Renal pelvis (tissue), 12 donors: ENCODE data around the gene CDKN2AIPNL. TPM values are rescaled to one million over a fixed set of nuclear protein-coding genes. Genes with fewer than 3 reads are reported as not detected.

ENCODE experiments used
- DNase-seq: peaks from one replicate; pipeline ENCODE4 v3.0.0-alpha.2; 2013
- long read RNA-seq, 16 experiments: transcript quantifications; one replicate each; lab custom pipeline, GENCODE V29; 2026
- polyA plus RNA-seq, 3 donors: library from polyadenylated mRNA; unstranded; fragments of 120-200 nt; gene quantifications; one replicate each; pipeline ENCODE4 v1.2.1, GENCODE V29; 2013; ENCODE audit not compliant: insufficient read length in 3 of 3

Gene CDKN2AIPNL, protein sequence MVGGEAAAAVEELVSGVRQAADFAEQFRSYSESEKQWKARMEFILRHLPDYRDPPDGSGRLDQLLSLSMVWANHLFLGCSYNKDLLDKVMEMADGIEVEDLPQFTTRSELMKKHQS
- 10 to 100 TPM; 30.0 to 34.7 (median 30.2) TPM for polyA plus RNA-seq
- long read RNA-seq, donor 1, transcript CDKN2AIPNL-202 (3 exons, 1,223 nt), result major isoform, 18 of 18 reads
- long read RNA-seq, donor 1, partial matches to known transcripts, result 0 of 18 reads
- long read RNA-seq, donor 1, other reads (novel, unspliced or antisense), result 0 of 18 reads
- long read RNA-seq, donor 2, transcript CDKN2AIPNL-202 (3 exons, 1,223 nt), result major isoform, 18 of 42 reads
- long read RNA-seq, donor 2, partial matches to known transcripts, result 24 of 42 reads
- long read RNA-seq, donor 2, other reads (novel, unspliced or antisense), result 0 of 42 reads
- long read RNA-seq, donor 3, transcript CDKN2AIPNL-202 (3 exons, 1,223 nt), result major isoform, 8 of 8 reads
- long read RNA-seq, donor 3, partial matches to known transcripts, result 0 of 8 reads
- long read RNA-seq, donor 3, other reads (novel, unspliced or antisense), result 0 of 8 reads
- long read RNA-seq, donor 4, transcript CDKN2AIPNL-202 (3 exons, 1,223 nt), result major isoform, 24 of 24 reads
- long read RNA-seq, donor 4, partial matches to known transcripts, result 0 of 24 reads
- long read RNA-seq, donor 4, other reads (novel, unspliced or antisense), result 0 of 24 reads
- long read RNA-seq, donor 5, transcript CDKN2AIPNL-202 (3 exons, 1,223 nt), result major isoform, 10 of 10 reads
- long read RNA-seq, donor 5, partial matches to known transcripts, result 0 of 10 reads
- long read RNA-seq, donor 5, other reads (novel, unspliced or antisense), result 0 of 10 reads
- long read RNA-seq, donor 6, transcript CDKN2AIPNL-202 (3 exons, 1,223 nt), result major isoform, 26 of 27 reads
- long read RNA-seq, donor 6, partial matches to known transcripts, result 0 of 27 reads
- long read RNA-seq, donor 6, other reads (novel, unspliced or antisense), result 0 of 27 reads
- long read RNA-seq, donor 7, transcript CDKN2AIPNL-202 (3 exons, 1,223 nt), result major isoform, 32 of 59 reads
- long read RNA-seq, donor 7, partial matches to known transcripts, result 21 of 59 reads
- long read RNA-seq, donor 7, other reads (novel, unspliced or antisense), result 6 of 59 reads
- long read RNA-seq, donor 8, transcript CDKN2AIPNL-202 (3 exons, 1,223 nt), result major isoform, 6 of 6 reads
- long read RNA-seq, donor 8, partial matches to known transcripts, result 0 of 6 reads
- long read RNA-seq, donor 8, other reads (novel, unspliced or antisense), result 0 of 6 reads
- long read RNA-seq, donor 9, transcript CDKN2AIPNL-202 (3 exons, 1,223 nt), result major isoform, 29 of 29 reads
- long read RNA-seq, donor 9, partial matches to known transcripts, result 0 of 29 reads
- long read RNA-seq, donor 9, other reads (novel, unspliced or antisense), result 0 of 29 reads
- long read RNA-seq, donor 10, transcript CDKN2AIPNL-202 (3 exons, 1,223 nt), result major isoform, 25 of 30 reads
- long read RNA-seq, donor 10, partial matches to known transcripts, result 0 of 30 reads
- long read RNA-seq, donor 10, other reads (novel, unspliced or antisense), result 5 of 30 reads
- long read RNA-seq, donor 11, transcript CDKN2AIPNL-202 (3 exons, 1,223 nt), result major isoform, 17 of 17 reads
- long read RNA-seq, donor 11, partial matches to known transcripts, result 0 of 17 reads
- long read RNA-seq, donor 11, other reads (novel, unspliced or antisense), result 0 of 17 reads
- long read RNA-seq, donor 12, transcript CDKN2AIPNL-202 (3 exons, 1,223 nt), result major isoform, 23 of 63 reads
- long read RNA-seq, donor 12, partial matches to known transcripts, result 40 of 63 reads
- long read RNA-seq, donor 12, other reads (novel, unspliced or antisense), result 0 of 63 reads
- long read RNA-seq, donor 13, transcript CDKN2AIPNL-202 (3 exons, 1,223 nt), result major isoform, 9 of 9 reads
- long read RNA-seq, donor 13, partial matches to known transcripts, result 0 of 9 reads
- long read RNA-seq, donor 13, other reads (novel, unspliced or antisense), result 0 of 9 reads
- long read RNA-seq, donor 14, transcript CDKN2AIPNL-202 (3 exons, 1,223 nt), result major isoform, 19 of 29 reads
- long read RNA-seq, donor 14, partial matches to known transcripts, result 5 of 29 reads
- long read RNA-seq, donor 14, other reads (novel, unspliced or antisense), result 5 of 29 reads
- long read RNA-seq, donor 15, transcript CDKN2AIPNL-202 (3 exons, 1,223 nt), result major isoform, 20 of 25 reads
- long read RNA-seq, donor 15, partial matches to known transcripts, result 5 of 25 reads
- long read RNA-seq, donor 15, other reads (novel, unspliced or antisense), result 0 of 25 reads
- long read RNA-seq, donor 16, transcript CDKN2AIPNL-202 (3 exons, 1,223 nt), result major isoform, 26 of 28 reads
- long read RNA-seq, donor 16, partial matches to known transcripts, result 0 of 28 reads
- long read RNA-seq, donor 16, other reads (novel, unspliced or antisense), result 0 of 28 reads

DNA sequence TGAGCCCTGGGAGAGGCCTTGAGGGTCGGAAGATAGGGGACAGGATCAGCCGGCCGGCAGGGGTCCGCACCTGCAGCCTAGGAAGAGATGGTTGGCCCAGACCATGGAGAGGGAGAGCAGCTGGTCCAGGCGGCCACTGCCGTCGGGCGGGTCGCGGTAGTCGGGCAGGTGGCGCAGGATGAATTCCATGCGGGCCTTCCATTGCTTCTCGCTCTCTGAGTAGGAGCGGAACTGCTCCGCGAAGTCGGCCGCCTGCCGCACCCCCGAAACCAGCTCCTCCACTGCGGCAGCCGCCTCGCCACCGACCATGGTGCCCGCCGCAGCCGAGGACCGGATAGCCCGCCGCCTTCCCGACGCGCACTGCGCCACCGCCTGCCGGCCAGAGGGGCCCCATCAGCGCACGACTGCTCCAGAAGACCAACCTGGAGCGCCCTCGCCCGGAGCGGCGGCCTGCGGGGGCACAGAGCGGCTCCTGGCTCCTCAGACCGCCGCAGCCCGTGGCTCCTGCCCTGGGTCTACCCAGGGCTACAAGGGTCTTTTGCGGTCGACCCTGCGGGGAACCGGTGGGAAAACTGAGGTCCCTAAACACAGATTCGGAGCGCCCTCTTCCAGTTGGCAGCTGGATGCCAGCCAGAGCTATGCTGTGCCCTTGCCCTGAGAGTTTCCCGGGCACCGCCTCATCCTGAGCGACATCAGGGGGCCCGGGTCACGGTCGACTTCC, at the start of gene CDKN2AIPNL:
Gene CDKN2AIPNL (minus strand): TSS at position 336 of the 721 bp plus-strand sequence. CDS start 27 bp downstream, at position 309.
- DNase-seq, result peak; percentile 87

DNA sequence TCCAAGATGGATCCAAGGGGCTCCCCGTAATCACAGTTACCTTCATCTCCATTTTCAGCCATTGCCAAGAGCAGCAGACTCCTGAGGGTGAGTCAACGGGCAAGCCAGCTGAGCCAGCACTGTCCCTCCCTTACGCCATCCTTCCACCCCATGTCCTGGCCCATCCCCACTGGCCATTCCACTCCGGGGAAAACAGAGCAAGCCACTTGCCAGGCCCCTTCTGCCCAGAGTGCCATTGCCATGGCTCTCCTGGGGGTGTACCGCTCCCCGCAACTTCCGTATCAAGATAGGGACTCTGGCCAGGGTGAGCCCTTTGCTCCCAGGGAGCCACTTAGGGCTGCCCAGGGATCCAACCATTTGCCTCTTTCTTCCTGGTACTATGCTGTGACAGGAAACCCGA, 48.9 kb upstream of the CDKN2AIPNL start:
- no peak for DNase-seq

- DNase-seq, result no peak
Measured at GRCh38 chr5:134459491-134459890, 47.8 kb upstream of the CDKN2AIPNL start.

- DNase-seq, result no peak
Measured at GRCh38 chr5:134459010-134459403, 47.3 kb upstream of the CDKN2AIPNL start.

DNA sequence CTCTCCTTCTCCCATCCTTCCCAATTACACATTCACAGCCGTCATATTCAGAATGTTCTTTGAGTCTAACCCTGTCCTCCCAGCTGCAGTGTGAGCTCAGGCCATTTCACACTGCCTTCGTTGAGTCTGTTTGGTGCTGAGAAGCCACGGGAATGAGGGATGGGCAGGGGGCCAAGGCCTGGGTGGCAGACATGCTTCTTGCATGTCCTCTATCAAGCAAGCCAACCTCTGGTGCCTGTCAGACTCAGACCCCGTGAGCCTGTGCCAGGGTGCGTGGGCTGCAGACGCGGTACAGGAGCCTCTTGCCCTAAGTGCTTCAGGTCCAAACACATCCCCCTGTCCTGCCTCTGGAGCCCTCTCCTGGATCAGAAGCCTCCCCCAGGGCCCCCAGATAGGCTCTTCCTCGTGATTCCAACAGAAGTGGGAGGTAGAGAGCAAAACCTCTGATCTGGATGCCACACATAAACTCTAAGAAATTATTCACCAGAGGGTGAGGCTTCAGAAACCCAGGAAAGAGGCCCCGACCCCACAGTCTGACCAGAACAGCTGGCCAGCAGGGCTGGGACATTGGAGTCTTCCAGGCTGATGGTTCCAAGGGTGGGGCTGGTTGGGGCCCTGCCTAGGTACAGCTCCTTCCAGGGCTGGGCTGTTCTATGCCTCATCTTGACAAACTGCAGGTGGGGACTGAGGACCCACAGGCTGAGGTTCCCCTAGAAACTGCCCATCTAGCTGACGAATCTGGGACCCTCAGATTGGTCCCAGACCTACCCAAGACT, 46.7 kb upstream of the CDKN2AIPNL start:
- DNase-seq, result no peak

DNA sequence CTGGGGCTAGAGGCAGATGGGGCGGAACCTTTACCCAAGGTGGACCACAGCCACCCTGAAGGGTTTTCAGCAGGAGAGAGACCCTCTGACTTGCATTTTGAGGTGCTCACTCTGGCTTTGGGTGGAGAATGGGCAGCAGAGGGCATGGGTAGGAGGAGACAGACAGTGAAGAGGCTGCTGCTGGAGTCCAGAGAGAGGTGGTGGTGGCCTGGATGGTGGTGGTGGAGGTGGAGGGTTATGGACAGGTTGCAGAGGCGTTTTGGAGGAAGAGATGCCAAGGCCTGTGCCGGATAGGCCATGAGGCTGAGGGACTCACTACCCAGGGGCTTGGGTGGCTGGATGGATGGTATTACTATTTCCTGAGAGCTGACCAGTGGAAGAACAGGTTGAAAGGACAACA, 46.1 kb upstream of the CDKN2AIPNL start:
- no peak for DNase-seq

DNA sequence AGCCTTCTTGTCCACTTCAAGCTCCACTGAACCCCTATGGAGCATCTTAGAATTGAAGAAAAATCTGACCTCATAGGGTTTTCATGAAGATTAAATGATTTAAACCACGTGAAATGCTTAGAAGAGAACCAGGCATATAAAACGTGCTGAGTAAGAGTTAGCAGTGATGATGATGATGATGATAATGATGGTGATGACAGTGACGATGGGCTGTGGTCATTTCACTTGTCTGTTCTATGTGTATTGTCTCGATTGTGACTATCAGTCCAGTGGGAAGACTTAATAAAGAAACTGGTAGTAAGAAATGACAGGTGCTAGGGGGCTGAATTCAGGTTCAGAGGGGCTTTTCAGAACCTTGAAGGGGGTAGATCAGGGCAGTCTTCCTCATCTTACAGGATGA, 45.1 kb upstream of the CDKN2AIPNL start:
- no peak for DNase-seq

- no peak for DNase-seq
Measured at GRCh38 chr5:134455466-134455865, 43.8 kb upstream of the CDKN2AIPNL start.

DNA sequence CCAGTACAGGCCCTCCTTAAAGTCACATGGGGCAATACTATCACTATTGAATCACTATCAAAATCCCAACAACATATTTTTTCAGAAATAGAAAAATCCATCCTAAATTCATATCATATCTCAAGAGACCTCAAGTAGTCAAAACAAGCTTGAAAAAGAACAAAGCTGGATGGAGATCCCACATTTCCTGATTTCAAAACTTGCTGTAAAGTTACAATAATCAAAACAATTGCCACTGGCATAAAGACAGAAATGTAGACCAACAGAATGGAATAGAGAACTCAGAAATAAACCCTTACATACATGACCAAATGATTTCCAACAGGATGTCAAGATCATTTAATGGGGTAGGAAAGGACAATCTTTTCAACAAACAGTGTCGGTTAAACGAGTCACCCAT, 41.3 kb upstream of the CDKN2AIPNL start:
- DNase-seq, result no peak

GRCh38 chr5:134451936-134452505, 40.3 kb upstream of the CDKN2AIPNL start:
- DNase-seq, result no peak

DNA sequence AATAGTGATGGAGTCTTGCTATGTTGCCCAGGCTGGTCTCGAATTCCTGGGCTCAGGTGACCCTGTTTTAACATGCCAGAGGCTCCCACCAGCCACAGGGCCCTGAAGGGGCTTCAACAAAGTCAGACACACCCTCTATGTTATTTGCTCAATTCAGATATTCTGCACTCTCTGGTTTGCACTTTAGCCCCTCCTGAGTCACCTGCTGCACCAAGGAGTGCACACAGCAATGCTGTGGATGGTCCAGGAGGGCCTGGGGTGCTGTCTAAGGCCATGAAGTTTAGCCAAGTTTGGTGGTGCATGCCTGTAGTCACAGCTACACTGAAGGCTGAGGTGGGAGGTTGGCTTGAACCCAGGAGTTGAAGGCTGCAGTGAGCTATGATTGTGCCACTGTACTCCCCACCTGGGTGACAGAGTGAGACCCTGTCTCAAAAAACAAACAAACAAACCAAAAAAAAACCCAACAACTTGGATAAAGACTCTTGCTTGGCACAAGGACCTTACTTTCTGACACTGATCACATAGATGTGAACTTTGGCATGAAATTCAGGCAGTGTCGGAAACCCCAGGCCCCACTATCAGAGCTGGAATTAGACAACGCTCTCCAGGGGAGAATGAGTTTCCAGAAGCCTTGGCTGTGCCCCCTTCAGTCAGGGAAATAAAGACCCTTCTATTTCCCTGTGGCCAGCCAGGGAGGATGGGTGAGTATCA, 39.7 kb upstream of the CDKN2AIPNL start:
- no peak for DNase-seq

DNA sequence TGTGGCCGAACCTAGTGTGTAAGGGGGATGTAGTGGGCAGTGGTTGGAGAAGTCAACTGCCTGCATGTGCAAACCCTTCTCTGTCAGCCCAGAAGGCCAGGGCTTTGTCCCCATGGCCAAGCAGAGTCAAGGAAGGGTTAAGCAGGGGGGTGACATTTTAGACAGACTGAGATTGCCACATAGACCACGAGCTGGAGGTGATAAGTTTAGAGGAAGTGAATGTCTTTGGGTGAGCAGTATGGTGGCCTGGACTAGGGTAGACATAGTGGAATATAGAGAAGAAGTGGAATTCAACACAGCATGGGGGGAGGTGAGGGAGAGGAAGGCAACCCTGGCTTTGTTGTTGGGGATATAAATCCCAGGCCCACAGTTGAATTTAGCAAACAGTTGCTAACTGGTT, 38.7 kb upstream of the CDKN2AIPNL start:
- DNase-seq, result no peak

- no peak for DNase-seq
Measured at GRCh38 chr5:134449167-134449566, 37.5 kb upstream of the CDKN2AIPNL start.

DNA sequence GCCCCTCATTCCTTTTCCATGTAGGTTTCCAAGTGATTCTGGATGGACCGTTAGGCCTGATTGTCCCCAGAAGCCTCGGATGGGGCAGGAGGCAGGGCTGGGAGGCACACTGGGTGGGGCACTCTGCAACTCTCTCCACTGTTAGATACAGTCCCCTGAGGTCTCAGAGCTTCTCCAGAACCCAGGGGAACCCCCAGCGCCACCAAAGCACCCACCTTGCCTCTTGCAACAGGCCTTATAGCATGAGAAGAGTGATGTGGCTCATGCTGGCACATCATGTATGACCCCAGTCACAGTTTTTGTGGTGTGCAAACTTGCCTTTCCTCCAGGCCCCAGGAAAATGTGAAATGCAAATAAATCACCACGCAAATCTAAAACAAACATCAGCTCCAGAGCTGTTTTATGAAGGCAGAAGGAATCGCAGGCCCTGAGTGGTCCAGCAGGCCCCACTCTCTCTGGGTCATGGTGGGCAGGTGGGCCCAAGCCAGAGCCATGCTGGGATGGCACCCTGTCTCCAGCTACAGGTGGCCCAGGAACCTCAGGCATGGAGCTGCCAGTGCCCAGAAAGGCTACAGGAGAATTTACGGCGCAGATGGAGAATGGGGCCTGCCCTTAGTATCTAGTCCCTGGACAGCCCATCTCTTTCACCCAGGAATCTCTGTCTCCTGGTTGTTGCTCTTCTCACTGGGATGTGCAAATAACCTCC, 36.3 kb upstream of the CDKN2AIPNL start:
- no peak for DNase-seq

GRCh38 chr5:134446938-134447337, 35.3 kb upstream of the CDKN2AIPNL start:
- no peak for DNase-seq
